Measurements from ENCODE around the gene DISC1.

DISC1 gene

GRCh38 chr1:231786126-231786525 is 159.5 kb downstream of the DISC1 start:
- no peak for TF ChIP-seq TAF1 (IDR thresholded peaks at IDR 0.05; ENCODE audit: low read depth, low read length)
- TF ChIP-seq SPI1 (IDR thresholded peaks at IDR 0.05; ENCODE audit: low read depth, low read length): no peak
- no peak for TF ChIP-seq POLR2AphosphoS5 (IDR thresholded peaks at IDR 0.05; ENCODE audit: low read depth, low read length)
- TF ChIP-seq POLR2A (IDR thresholded peaks at IDR 0.05; ENCODE audit: low read depth, low read length): no peak
- TF ChIP-seq POU2F2 (IDR thresholded peaks at IDR 0.05; ENCODE audit: low read depth, low read length): no peak
- TF ChIP-seq PAX5 (IDR thresholded peaks at IDR 0.05; ENCODE audit: insufficient read depth, low read length, severe bottlenecking): no peak
- DNase-seq (ENCODE audit: insufficient read length, low spot score) (no peak), FAIRE-seq (no peak)

DNA sequence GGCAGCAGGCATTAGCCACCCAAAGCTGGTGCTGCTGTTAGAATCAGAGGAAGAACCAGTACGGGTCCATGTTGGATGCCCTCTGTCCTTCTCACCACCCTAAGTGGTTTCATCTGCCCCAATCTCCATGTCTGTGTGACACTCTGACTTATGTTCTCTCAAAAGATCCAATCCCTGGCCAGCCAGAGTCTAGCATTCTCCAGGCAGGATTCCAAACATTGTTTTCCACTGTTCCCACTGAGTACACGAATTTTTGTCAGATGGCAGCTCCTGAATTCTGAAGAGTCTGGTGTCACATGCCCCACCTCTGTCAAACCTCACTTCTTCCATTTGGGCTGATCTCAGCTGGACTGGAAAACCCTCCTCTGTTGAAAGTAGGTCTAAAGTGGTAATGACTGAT is 166.0 kb downstream of the DISC1 start:
- DNase-seq (ENCODE audit: insufficient read length, low spot score) (no peak), FAIRE-seq (no peak)
- no peak for TF ChIP-seq PAX5 (IDR thresholded peaks at IDR 0.05; ENCODE audit: insufficient read depth, low read length, severe bottlenecking)
- no peak for TF ChIP-seq POLR2AphosphoS5 (IDR thresholded peaks at IDR 0.05; ENCODE audit: low read depth, low read length)
- TF ChIP-seq TAF1 (IDR thresholded peaks at IDR 0.05; ENCODE audit: low read depth, low read length): no peak
- TF ChIP-seq SPI1 (IDR thresholded peaks at IDR 0.05; ENCODE audit: low read depth, low read length): no peak
- no peak for TF ChIP-seq POLR2A (IDR thresholded peaks at IDR 0.05; ENCODE audit: low read depth, low read length)
- no peak for TF ChIP-seq POU2F2 (IDR thresholded peaks at IDR 0.05; ENCODE audit: low read depth, low read length)

GRCh38 chr1:231793893-231794292 is 167.3 kb downstream of the DISC1 start:
- TF ChIP-seq PAX5 (IDR thresholded peaks at IDR 0.05; ENCODE audit: insufficient read depth, low read length, severe bottlenecking) (no peak), SPI1 (IDR thresholded peaks at IDR 0.05; ENCODE audit: low read depth, low read length) (no peak), POLR2AphosphoS5 (IDR thresholded peaks at IDR 0.05; ENCODE audit: low read depth, low read length) (no peak), POLR2A (IDR thresholded peaks at IDR 0.05; ENCODE audit: low read depth, low read length) (no peak), TAF1 (IDR thresholded peaks at IDR 0.05; ENCODE audit: low read depth, low read length) (no peak), POU2F2 (IDR thresholded peaks at IDR 0.05; ENCODE audit: low read depth, low read length) (no peak)
- FAIRE-seq (no peak), DNase-seq (ENCODE audit: insufficient read length, low spot score) (no peak)

GRCh38 chr1:231796141-231796540 is 169.6 kb downstream of the DISC1 start:
- TF ChIP-seq PAX5 (IDR thresholded peaks at IDR 0.05; ENCODE audit: insufficient read depth, low read length, severe bottlenecking) (no peak), POLR2A (IDR thresholded peaks at IDR 0.05; ENCODE audit: low read depth, low read length) (no peak), TAF1 (IDR thresholded peaks at IDR 0.05; ENCODE audit: low read depth, low read length) (no peak), POU2F2 (IDR thresholded peaks at IDR 0.05; ENCODE audit: low read depth, low read length) (no peak), SPI1 (IDR thresholded peaks at IDR 0.05; ENCODE audit: low read depth, low read length) (no peak), POLR2AphosphoS5 (IDR thresholded peaks at IDR 0.05; ENCODE audit: low read depth, low read length) (no peak)
- FAIRE-seq (no peak), DNase-seq (ENCODE audit: insufficient read length, low spot score) (no peak)

DNA sequence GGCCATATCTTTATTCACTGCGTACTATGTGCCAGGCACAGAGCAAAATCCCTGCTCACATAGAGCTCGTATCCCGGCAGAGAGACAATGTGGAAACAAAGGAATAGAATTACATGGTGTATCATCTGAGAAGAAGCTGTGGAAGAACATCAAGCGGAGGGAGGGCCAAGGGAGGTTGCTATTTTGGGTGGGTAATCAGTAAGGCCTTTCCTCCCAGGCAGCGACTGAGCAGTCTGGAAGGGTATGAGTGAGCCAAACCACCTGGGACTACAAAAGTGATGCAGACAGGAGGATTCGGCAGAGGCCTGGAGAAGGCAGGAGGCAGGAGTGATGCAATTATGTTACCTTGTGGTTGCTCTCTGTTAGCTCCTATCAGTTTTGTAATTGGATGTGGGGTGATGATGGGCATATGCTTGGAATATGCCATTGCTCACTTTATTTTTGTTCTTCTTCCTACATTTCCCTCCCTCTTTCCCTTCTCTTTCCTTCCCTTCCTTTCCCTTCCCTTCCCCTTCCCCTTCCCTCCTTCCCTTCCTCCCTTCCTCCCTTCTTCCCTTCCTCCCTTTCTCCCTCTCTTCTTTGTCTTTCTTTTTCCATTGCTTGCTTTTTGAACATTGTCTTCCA is 172.9 kb downstream of the DISC1 start:
- DNase-seq (ENCODE audit: insufficient read length, low spot score) (no peak), FAIRE-seq (no peak)
- no peak for TF ChIP-seq POLR2AphosphoS5 (IDR thresholded peaks at IDR 0.05; ENCODE audit: low read depth, low read length)
- no peak for TF ChIP-seq PAX5 (IDR thresholded peaks at IDR 0.05; ENCODE audit: insufficient read depth, low read length, severe bottlenecking)
- no peak for TF ChIP-seq TAF1 (IDR thresholded peaks at IDR 0.05; ENCODE audit: low read depth, low read length)
- TF ChIP-seq POU2F2 (IDR thresholded peaks at IDR 0.05; ENCODE audit: low read depth, low read length): no peak
- no peak for TF ChIP-seq SPI1 (IDR thresholded peaks at IDR 0.05; ENCODE audit: low read depth, low read length)
- no peak for TF ChIP-seq POLR2A (IDR thresholded peaks at IDR 0.05; ENCODE audit: low read depth, low read length)

GRCh38 chr1:231800108-231800507 is 173.5 kb downstream of the DISC1 start:
- no peak for TF ChIP-seq PAX5 (IDR thresholded peaks at IDR 0.05; ENCODE audit: insufficient read depth, low read length, severe bottlenecking)
- no peak for TF ChIP-seq POLR2A (IDR thresholded peaks at IDR 0.05; ENCODE audit: low read depth, low read length)
- no peak for TF ChIP-seq POLR2AphosphoS5 (IDR thresholded peaks at IDR 0.05; ENCODE audit: low read depth, low read length)
- TF ChIP-seq TAF1 (IDR thresholded peaks at IDR 0.05; ENCODE audit: low read depth, low read length): no peak
- TF ChIP-seq SPI1 (IDR thresholded peaks at IDR 0.05; ENCODE audit: low read depth, low read length): no peak
- TF ChIP-seq POU2F2 (IDR thresholded peaks at IDR 0.05; ENCODE audit: low read depth, low read length): no peak
- FAIRE-seq (no peak), DNase-seq (ENCODE audit: insufficient read length, low spot score) (no peak)

- TF ChIP-seq SPI1 (IDR thresholded peaks at IDR 0.05; ENCODE audit: low read depth, low read length): no peak
- no peak for TF ChIP-seq TAF1 (IDR thresholded peaks at IDR 0.05; ENCODE audit: low read depth, low read length)
- TF ChIP-seq PAX5 (IDR thresholded peaks at IDR 0.05; ENCODE audit: insufficient read depth, low read length, severe bottlenecking): no peak
- no peak for TF ChIP-seq POU2F2 (IDR thresholded peaks at IDR 0.05; ENCODE audit: low read depth, low read length)
- TF ChIP-seq POLR2AphosphoS5 (IDR thresholded peaks at IDR 0.05; ENCODE audit: low read depth, low read length): no peak
- TF ChIP-seq POLR2A (IDR thresholded peaks at IDR 0.05; ENCODE audit: low read depth, low read length): no peak
- DNase-seq (ENCODE audit: insufficient read length, low spot score) (no peak), FAIRE-seq (no peak)
Measured at GRCh38 chr1:231801042-231801585, 174.5 kb downstream of the DISC1 start.

- DNase-seq (ENCODE audit: insufficient read length, low spot score) (no peak), FAIRE-seq (no peak)
Measured at GRCh38 chr1:231803353-231803752, 176.8 kb downstream of the DISC1 start.

DNA sequence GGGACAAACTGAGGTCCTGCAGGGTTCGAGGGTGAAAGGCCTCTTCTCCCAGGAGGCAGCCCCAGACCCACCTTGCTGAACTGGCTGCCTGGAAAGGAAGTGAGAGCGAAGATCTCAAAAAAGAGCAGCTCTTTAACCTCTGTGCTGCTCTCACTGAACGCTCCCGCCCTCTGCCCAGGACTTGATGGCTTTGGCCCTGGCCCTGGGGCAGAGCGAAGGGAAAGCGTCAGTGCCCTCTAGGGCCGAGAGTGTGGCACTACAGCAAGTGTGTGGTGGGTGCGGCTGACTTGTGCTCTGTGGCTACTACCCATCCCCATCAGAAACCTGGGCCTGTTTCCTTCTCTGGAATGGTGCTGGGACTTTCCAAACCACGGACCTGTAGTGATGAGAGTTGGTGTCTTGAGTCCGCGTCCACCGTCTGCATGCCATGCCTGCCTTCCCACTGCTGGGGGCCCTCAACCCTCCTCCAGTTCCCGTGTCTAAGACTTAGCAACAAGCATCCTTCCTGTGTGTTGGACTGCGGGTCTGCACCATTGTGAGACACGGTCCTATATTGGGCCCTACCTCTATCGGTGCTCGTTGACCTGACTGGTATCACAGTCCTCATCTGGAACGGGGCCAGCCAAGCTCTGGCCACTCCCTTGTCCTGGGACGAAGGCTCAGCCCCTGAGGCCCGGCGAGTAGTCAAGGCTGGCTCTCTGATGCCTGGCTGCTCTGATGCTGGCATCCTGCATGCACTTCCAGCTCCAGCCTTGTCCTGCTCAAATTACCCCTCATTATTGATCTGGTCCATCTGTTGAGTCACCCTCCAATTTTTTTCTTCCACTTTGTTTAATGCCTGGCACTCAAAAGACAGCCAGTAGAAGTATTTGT is 180.3 kb downstream of the DISC1 start:
- TF ChIP-seq SPI1 (IDR thresholded peaks at IDR 0.05; ENCODE audit: low read depth, low read length): no peak
- TF ChIP-seq POLR2AphosphoS5 (IDR thresholded peaks at IDR 0.05; ENCODE audit: low read depth, low read length): no peak
- no peak for TF ChIP-seq TAF1 (IDR thresholded peaks at IDR 0.05; ENCODE audit: low read depth, low read length)
- TF ChIP-seq POLR2A (IDR thresholded peaks at IDR 0.05; ENCODE audit: low read depth, low read length): no peak
- TF ChIP-seq PAX5 (IDR thresholded peaks at IDR 0.05; ENCODE audit: insufficient read depth, low read length, severe bottlenecking): no peak
- TF ChIP-seq POU2F2 (IDR thresholded peaks at IDR 0.05; ENCODE audit: low read depth, low read length): no peak
- peak; percentile 49 for DNase-seq (ENCODE audit: insufficient read length, low spot score)
- FAIRE-seq: peak; percentile 85

More at GRCh38 chr1:231803353-231803752, 176.8 kb downstream of the DISC1 start:
- TF ChIP-seq SPI1 (IDR thresholded peaks at IDR 0.05; ENCODE audit: low read depth, low read length): no peak
- no peak for TF ChIP-seq TAF1 (IDR thresholded peaks at IDR 0.05; ENCODE audit: low read depth, low read length)
- no peak for TF ChIP-seq POLR2AphosphoS5 (IDR thresholded peaks at IDR 0.05; ENCODE audit: low read depth, low read length)
- TF ChIP-seq POU2F2 (IDR thresholded peaks at IDR 0.05; ENCODE audit: low read depth, low read length): no peak
- TF ChIP-seq PAX5 (IDR thresholded peaks at IDR 0.05; ENCODE audit: insufficient read depth, low read length, severe bottlenecking): no peak
- no peak for TF ChIP-seq POLR2A (IDR thresholded peaks at IDR 0.05; ENCODE audit: low read depth, low read length)

Data from GM12891 (cell line).